ENCODE results near the gene C5orf63. TPM values are rescaled to one million over a fixed set of nuclear protein-coding genes. Genes with fewer than 3 reads are reported as not detected.

The C5orf63 gene
- total and polyA plus RNA-seq, 9 of the 15 experiments (the other 6 are each of a cell fraction or from before 2014, with no cell fraction given), result 1.8 to 24.6 (median 6.2) TPM

- TF ChIP-seq REST (IDR thresholded peaks at IDR 0.05; ENCODE audit: borderline replicate concordance), result peak; percentile 30; the same call in 1 of the 2 replicates
- TF ChIP-seq REST (CRISPR knock-in tag; IDR thresholded peaks at IDR 0.05; ENCODE audit: low read depth), result peak; percentile 73; the same call in 1 of the 2 replicates
- no peak for TF ChIP-seq NFXL1 (CRISPR knock-in tag; IDR thresholded peaks at IDR 0.05)
- TF ChIP-seq CHD2 (IDR thresholded peaks at IDR 0.05; ENCODE audit: low read depth, low read length), result peak; percentile 68; the same call in 1 of the 2 replicates
- TF ChIP-seq ADNP (tag; IDR thresholded peaks at IDR 0.05), result no peak
- TF ChIP-seq, protein P1, sequence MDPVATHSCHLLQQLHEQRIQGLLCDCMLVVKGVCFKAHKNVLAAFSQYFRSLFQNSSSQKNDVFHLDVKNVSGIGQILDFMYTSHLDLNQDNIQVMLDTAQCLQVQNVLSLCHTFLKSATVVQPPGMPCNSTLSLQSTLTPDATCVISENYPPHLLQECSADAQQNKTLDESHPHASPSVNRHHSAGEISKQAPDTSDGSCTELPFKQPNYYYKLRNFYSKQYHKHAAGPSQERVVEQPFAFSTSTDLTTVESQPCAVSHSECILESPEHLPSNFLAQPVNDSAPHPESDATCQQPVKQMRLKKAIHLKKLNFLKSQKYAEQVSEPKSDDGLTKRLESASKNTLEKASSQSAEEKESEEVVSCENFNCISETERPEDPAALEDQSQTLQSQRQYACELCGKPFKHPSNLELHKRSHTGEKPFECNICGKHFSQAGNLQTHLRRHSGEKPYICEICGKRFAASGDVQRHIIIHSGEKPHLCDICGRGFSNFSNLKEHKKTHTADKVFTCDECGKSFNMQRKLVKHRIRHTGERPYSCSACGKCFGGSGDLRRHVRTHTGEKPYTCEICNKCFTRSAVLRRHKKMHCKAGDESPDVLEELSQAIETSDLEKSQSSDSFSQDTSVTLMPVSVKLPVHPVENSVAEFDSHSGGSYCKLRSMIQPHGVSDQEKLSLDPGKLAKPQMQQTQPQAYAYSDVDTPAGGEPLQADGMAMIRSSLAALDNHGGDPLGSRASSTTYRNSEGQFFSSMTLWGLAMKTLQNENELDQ (CRISPR knock-in tag; IDR thresholded peaks at IDR 0.05; ENCODE audit: borderline replicate concordance), result no peak
- peak; percentile 17; the same call in 1 of the 2 replicates for TF ChIP-seq HDAC2 (IDR thresholded peaks at IDR 0.05)
- TF ChIP-seq PML (IDR thresholded peaks at IDR 0.05; ENCODE audit: low read length), result peak; percentile 88
- no peak for TF ChIP-seq XRCC4 (IDR thresholded peaks at IDR 0.05; ENCODE audit: extremely low read depth, insufficient read depth, insufficient read length)
- TF ChIP-seq, protein P2, sequence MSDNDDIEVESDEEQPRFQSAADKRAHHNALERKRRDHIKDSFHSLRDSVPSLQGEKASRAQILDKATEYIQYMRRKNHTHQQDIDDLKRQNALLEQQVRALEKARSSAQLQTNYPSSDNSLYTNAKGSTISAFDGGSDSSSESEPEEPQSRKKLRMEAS (CRISPR knock-in tag; IDR thresholded peaks at IDR 0.05), result peak; percentile 32; the same call in 1 of the 2 replicates
- peak; percentile 12; the same call in 1 of the 2 replicates for TF ChIP-seq THAP12 (CRISPR knock-in tag; IDR thresholded peaks at IDR 0.05)
Measured at GRCh38 chr5:127030259-127031146, 42.8 kb downstream of the C5orf63 start, which contains the start of gene MARCHF3 (continued).
